ENCODE results near the gene TLNRD1.

The TLNRD1 gene

GRCh38 chr15:81029414-81030300 lies 28.9 kb downstream of the TLNRD1 start:
- DNase-seq (ENCODE audit: low read depth) = peak; percentile 57

- DNase-seq (ENCODE audit: low read depth) = no peak
Measured at GRCh38 chr15:81030301-81030750, 29.6 kb downstream of the TLNRD1 start.

GRCh38 chr15:81031203-81031602 lies 30.5 kb downstream of the TLNRD1 start:
- no peak for DNase-seq (ENCODE audit: low read depth)

- no peak for DNase-seq (ENCODE audit: low read depth)
Measured at GRCh38 chr15:81032355-81032754, 31.6 kb downstream of the TLNRD1 start.

GRCh38 chr15:81032818-81033217 lies 32.1 kb downstream of the TLNRD1 start:
- no peak for DNase-seq (ENCODE audit: low read depth)

GRCh38 chr15:81033508-81033907 lies 32.8 kb downstream of the TLNRD1 start:
- no peak for DNase-seq (ENCODE audit: low read depth)

- no peak for DNase-seq (ENCODE audit: low read depth)
Measured at GRCh38 chr15:81037952-81038743, 37.4 kb downstream of the TLNRD1 start.

GRCh38 chr15:81038975-81039607 lies 38.4 kb downstream of the TLNRD1 start:
- no peak for DNase-seq (ENCODE audit: low read depth)

- DNase-seq (ENCODE audit: low read depth) = no peak
Measured at GRCh38 chr15:81040757-81041156, 40.0 kb downstream of the TLNRD1 start.

- no peak for DNase-seq (ENCODE audit: low read depth)
Measured at GRCh38 chr15:81043281-81043934, 42.7 kb downstream of the TLNRD1 start.

GRCh38 chr15:81043935-81044575 lies 43.3 kb downstream of the TLNRD1 start:
- no peak for DNase-seq (ENCODE audit: low read depth)

GRCh38 chr15:81046290-81046689 lies 45.6 kb downstream of the TLNRD1 start:
- DNase-seq (ENCODE audit: low read depth) = no peak

- no peak for DNase-seq (ENCODE audit: low read depth)
Measured at GRCh38 chr15:81047928-81048327, 47.2 kb downstream of the TLNRD1 start.

- DNase-seq (ENCODE audit: low read depth) = no peak
Measured at GRCh38 chr15:81049835-81050234, 49.1 kb downstream of the TLNRD1 start.

GRCh38 chr15:81050259-81050658 lies 49.5 kb downstream of the TLNRD1 start:
- DNase-seq (ENCODE audit: low read depth) = no peak

- no peak for DNase-seq (ENCODE audit: low read depth)
Measured at GRCh38 chr15:81050805-81051204, 50.1 kb downstream of the TLNRD1 start.

- DNase-seq (ENCODE audit: low read depth) = no peak
Measured at GRCh38 chr15:81052046-81052445, 51.3 kb downstream of the TLNRD1 start.

- no peak for DNase-seq (ENCODE audit: low read depth)
Measured at GRCh38 chr15:81053621-81054020, 52.9 kb downstream of the TLNRD1 start.

GRCh38 chr15:81054236-81054635 lies 53.5 kb downstream of the TLNRD1 start:
- no peak for DNase-seq (ENCODE audit: low read depth)
